Left colon (tissue), 2 donors: Measurements from ENCODE around the gene SLC7A6. TPM values are rescaled to one million over a fixed set of nuclear protein-coding genes. Genes with fewer than 3 reads are reported as not detected.

Experiments
- ATAC-seq: fragments of 200-7000 bp; cut with Tn5 transposase; one replicate; pipeline ENCODE4 v1.9.1; 2020; ENCODE audit warnings: mild to moderate bottlenecking, moderate library complexity
- DNase-seq, 2 donors: peaks; one replicate each; pipeline ENCODE4 v3.0.0-alpha.2; 2020
- intact Hi-C, 2 donors: fragments of 100-400 bp; cut with DNase I in 1 of 2; cut with micrococcal nuclease in 1 of 2; formaldehyde crosslinking; loops; one replicate each; pipeline versions ENCODE4 v1.11.2 to v1.14.0; 2022; cut with DNase I, micrococcal nuclease
- long read RNA-seq: library from polyadenylated mRNA; unstranded; transcript quantifications from one replicate; pipeline ENCODE4 v2.0.0, GENCODE V29; 2021
- total RNA-seq, 2 donors: library from RNA; stranded (reverse); fragmentation: NEBNext Ultra II Directional; extraction: Animal tissue kit (Norgen Biotek cat#: 25700); gene quantifications; one replicate each; pipeline ENCODE4 v1.2.1, GENCODE V29; 2021
- donor health status: DM: no; HTN: no; CAD: no.
- donor health status: DM: yes; HTN: yes; CAD: no.

SLC7A6 gene
- 10 to 100 TPM; 23.9 to 45.9 TPM for total RNA-seq
- long read RNA-seq, full-length matches to known transcripts: 4 of 21 reads
- long read RNA-seq, partial matches to known transcripts: 5 of 21 reads
- long read RNA-seq, other reads (novel, unspliced or antisense): 12 of 21 reads

- DNase-seq (peak; percentile 68 to 84), ATAC-seq (peak; percentile 68)
- intact Hi-C loops: loop anchor here in 1 of 2 donors (5.0 kb wide), 1 partner anchor 48 kb away; the partner anchor contains the start of genes PRMT7 and SLC7A6OS
Observed at GRCh38 chr16:68264128-68265077, at the start of gene SLC7A6. Gene SLC7A6 (plus strand): TSS chr16:68264526. CDS start chr16:68274727, 10,201 bp downstream.

GRCh38 chr16:68214726-68215125, 49.6 kb upstream of the SLC7A6 start:
- ATAC-seq (no peak), DNase-seq (no peak)
- intact Hi-C loops: no loop called here

- intact Hi-C loops: no loop called here
- ATAC-seq: no peak
Observed at GRCh38 chr16:68215302-68215701, 49.0 kb upstream of the SLC7A6 start.

GRCh38 chr16:68216240-68216639, 48.1 kb upstream of the SLC7A6 start:
- ATAC-seq (no peak), DNase-seq (no peak)
- intact Hi-C loops: no loop called here

More at GRCh38 chr16:68215302-68215701, 49.0 kb upstream of the SLC7A6 start:
- DNase-seq: no peak

GRCh38 chr16:68217506-68217905, 46.8 kb upstream of the SLC7A6 start:
- DNase-seq (no peak), ATAC-seq (no peak)
- intact Hi-C loops: no loop called here

- intact Hi-C loops: loop anchor here in 1 of 2 donors (10.0 kb wide), 1 partner anchor 125 kb away; no protein-coding TSS in a partner anchor
- DNase-seq (no peak), ATAC-seq (no peak)
Observed at GRCh38 chr16:68219725-68220351, 44.5 kb upstream of the SLC7A6 start.

- ATAC-seq (no peak), DNase-seq (no peak)
- intact Hi-C loops: loop anchor here in 1 of 2 donors (10.0 kb wide), 1 partner anchor 128 kb away; no protein-coding TSS in a partner anchor
Observed at GRCh38 chr16:68223072-68223471, 41.3 kb upstream of the SLC7A6 start.

GRCh38 chr16:68226116-68226515, 38.2 kb upstream of the SLC7A6 start:
- intact Hi-C loops: loop anchor here (5.0 to 10.0 kb wide), 2 partner anchors 131 to 139 kb away; partner anchors contain the start of gene NFATC3 (in 1 of the 2)
- ATAC-seq (no peak), DNase-seq (no peak)

GRCh38 chr16:68227183-68227793, 37.0 kb upstream of the SLC7A6 start:
- ATAC-seq: peak; percentile 62
- intact Hi-C loops: loop anchor here (5.0 to 10.0 kb wide), 2 partner anchors 132 to 140 kb away; partner anchors contain the start of gene NFATC3 (in 1 of the 2)
- DNase-seq: no peak

- DNase-seq: peak; percentile 59 to 66
- intact Hi-C loops: loop anchor here (5.0 to 10.0 kb wide), 2 partner anchors 133 to 141 kb away; partner anchors contain the start of gene NFATC3 (in 1 of the 2)
- ATAC-seq: peak; percentile 38
Observed at GRCh38 chr16:68227850-68228553, 36.3 kb upstream of the SLC7A6 start.

GRCh38 chr16:68228652-68229051, 35.7 kb upstream of the SLC7A6 start:
- ATAC-seq: no peak
- no peak for DNase-seq
- intact Hi-C loops: loop anchor here (5.0 to 10.0 kb wide), 2 partner anchors 134 to 141 kb away; partner anchors contain the start of gene NFATC3 (in 1 of the 2)

GRCh38 chr16:68229431-68230175, 34.7 kb upstream of the SLC7A6 start:
- intact Hi-C loops: loop anchor here (5.0 to 10.0 kb wide), 2 partner anchors 135 to 142 kb away; partner anchors contain the start of gene NFATC3 (in 1 of the 2)
- ATAC-seq (no peak), DNase-seq (peak in 1 of 2 donors; percentile 45)

- no peak for DNase-seq
- ATAC-seq: no peak
- intact Hi-C loops: no loop called here
Observed at GRCh38 chr16:68230176-68230571, 34.2 kb upstream of the SLC7A6 start.

- no peak for DNase-seq
- intact Hi-C loops: no loop called here
- no peak for ATAC-seq
Observed at GRCh38 chr16:68230956-68231355, 33.4 kb upstream of the SLC7A6 start.

GRCh38 chr16:68231384-68232136, 32.8 kb upstream of the SLC7A6 start:
- no peak for DNase-seq
- intact Hi-C loops: no loop called here
- ATAC-seq: no peak

GRCh38 chr16:68232335-68232734, 32.0 kb upstream of the SLC7A6 start:
- DNase-seq: peak; percentile 35 to 40
- intact Hi-C loops: no loop called here
- ATAC-seq: no peak
